H7 (cell line): ENCODE data around the gene USP48. TPM values are rescaled to one million over a fixed set of nuclear protein-coding genes. Genes with fewer than 3 reads are reported as not detected.
"Not testable (repeated sequence)": the region's sequence is repeated elsewhere in the genome, so short reads cannot be mapped to it uniquely, and the experiment has no call there.

Experiments used
- DNase-seq: peaks from one replicate; pipeline ENCODE4 v3.0.0; 2012
- H3K27me3 ChIP-seq: 2 replicates; pipeline ENCODE4 v1.6.0; 2011; ENCODE audit warnings: mild to moderate bottlenecking, low read length; ENCODE audit not compliant: control insufficient read depth, insufficient read depth
- H3K36me3 ChIP-seq: replicated peaks from 2 replicates; pipeline ENCODE4 v1.5.1; 2011; ENCODE audit warnings: low read length; ENCODE audit not compliant: control insufficient read depth, insufficient read depth
- H3K4me3 ChIP-seq: 2 replicates; pipeline ENCODE4 v1.5.1; 2011; ENCODE audit warnings: low read depth, mild to moderate bottlenecking, control low read depth, low read length, moderate library complexity; ENCODE audit not compliant: insufficient read depth
- total RNA-seq: library from RNA; depleted of rRNA; stranded (reverse); fragments of >200 nt; shearing (Covaris generic); gene quantifications from 2 replicates; pipeline ENCODE4 v1.2.3, GENCODE V29; 2014

USP48 gene
- total RNA-seq, 1 experiment from 2014 or later = 37.1 TPM

DNA sequence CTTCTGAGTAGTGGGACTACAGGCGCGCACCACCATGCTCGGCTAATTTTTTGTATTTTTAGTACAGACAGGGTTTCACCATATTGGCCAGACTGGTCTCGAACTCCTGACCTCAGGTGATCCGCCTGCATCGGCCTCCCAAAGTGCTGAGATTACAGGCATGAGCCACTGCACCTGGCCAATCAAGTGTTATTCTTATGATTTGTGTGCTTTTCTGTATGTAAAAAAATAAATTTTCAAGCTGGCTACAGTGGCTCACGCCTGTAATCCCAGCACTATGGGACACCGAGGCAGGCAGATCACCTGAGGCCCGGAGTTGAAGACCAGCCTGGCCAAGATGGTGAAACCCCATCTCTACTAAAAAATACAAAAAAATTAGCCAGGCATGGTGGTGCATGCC, 12.3 kb downstream of the USP48 start:
- DNase-seq, H3K4me3 ChIP-seq, H3K27me3 ChIP-seq, H3K36me3 ChIP-seq: not testable (repeated sequence)

- Histone ChIP-seq H3K4me3 (no peak overlapping the region), H3K36me3 (no peaks in the 10 kb centered on the region; the same call in 1 of the 2 replicates), H3K27me3 (no peaks in the 10 kb centered on the region)
- DNase-seq = no peak
Measured at GRCh38 chr1:21770201-21770600, 12.7 kb downstream of the USP48 start.

DNA sequence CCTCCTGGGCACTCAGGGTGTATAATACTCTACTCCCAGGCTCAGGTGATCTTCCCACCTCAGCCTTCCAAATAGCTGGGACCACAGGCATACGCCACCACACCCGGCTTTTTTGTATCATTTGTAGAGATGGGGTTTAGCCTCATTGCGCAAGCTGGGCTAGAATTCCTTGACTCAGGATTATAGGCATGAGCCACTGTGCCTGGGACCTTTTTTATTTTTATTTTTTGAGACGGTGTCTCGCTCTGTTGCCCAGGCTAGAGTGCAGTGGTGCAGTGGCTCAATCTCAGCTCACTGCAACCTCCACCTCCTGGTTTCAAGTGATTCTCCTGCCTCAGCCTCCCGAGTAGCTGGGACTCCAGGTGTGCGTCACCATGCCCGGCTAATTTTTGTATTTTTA, 15.8 kb downstream of the USP48 start:
- not testable (repeated sequence) for DNase-seq, H3K27me3 ChIP-seq, H3K4me3 ChIP-seq, H3K36me3 ChIP-seq

GRCh38 chr1:21766210-21766609, 16.7 kb downstream of the USP48 start:
- H3K4me3 ChIP-seq = no peak overlapping the region
- no peaks in the 10 kb centered on the region for H3K27me3 ChIP-seq
- no peak for DNase-seq
- no peaks in the 10 kb centered on the region for H3K36me3 ChIP-seq

DNA sequence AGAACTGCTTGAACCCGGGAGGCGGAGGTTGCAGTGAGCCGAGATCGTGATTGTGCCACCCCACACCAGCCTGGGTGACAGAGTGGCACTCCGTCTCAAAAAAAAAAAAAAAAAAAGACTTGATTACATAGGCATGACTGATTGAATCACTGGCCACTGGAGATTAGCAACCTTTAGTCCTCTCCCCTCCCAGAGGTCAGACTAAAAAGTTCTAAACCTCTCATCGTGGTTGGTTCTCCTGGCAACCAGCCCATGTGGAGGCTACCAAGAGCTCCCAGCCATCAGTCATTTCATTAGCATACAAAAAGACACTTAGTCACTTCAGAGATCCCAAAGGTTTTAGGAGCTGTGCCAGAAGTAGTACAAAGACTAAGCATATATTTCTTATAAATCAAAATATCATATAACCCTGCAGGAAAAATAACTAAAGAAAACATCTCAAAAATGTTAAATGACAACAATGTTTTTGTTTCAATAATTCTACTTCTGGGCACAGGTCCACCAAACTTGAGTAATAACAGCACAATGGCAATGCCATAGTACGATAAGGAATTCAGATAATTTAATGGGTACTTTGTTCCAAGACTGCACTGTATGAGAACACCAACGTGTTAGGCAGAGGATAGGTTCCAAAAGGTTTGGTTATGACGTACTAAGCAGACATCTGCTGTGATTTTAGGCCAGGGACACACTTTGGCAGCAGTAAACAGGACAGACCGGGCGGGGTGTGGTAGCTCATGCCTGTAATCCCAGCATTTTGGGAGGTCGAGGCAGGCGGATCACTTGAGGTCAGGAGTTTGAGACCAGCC, 18.1 kb downstream of the USP48 start:
- Histone ChIP-seq H3K36me3 (no peaks in the 10 kb centered on the region), H3K27me3 (no peaks in the 10 kb centered on the region), H3K4me3 (no peak overlapping the region)
- peak; percentile 33 for DNase-seq

GRCh38 chr1:21763694-21764419, 19.1 kb downstream of the USP48 start:
- H3K4me3 ChIP-seq = no peak overlapping the region
- H3K36me3 ChIP-seq = no peaks in the 10 kb centered on the region
- H3K27me3 ChIP-seq = no peaks in the 10 kb centered on the region
- no peak for DNase-seq

DNA sequence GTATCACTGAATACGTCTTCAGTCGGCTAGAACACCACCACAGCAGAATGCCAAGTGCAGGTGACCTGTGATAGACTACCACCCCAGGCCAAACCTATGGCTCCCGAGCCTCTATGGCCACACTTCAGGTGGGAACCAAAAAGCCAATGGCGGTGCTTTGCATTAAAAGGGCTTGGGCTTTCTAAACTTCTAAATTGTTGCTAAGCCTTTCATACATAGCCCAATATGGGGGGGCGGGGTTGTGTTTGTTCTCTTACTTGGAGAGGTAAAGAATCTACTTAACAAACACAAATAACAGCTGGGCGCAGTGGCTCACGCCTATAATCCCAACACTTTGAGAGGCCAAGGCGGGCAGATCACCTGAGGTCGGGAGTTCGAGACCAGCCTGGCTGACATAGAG, 19.7 kb downstream of the USP48 start:
- no peak for DNase-seq
- H3K4me3 ChIP-seq = no peak overlapping the region
- H3K27me3 ChIP-seq = no peaks in the 10 kb centered on the region
- H3K36me3 ChIP-seq = no peaks in the 10 kb centered on the region

DNA sequence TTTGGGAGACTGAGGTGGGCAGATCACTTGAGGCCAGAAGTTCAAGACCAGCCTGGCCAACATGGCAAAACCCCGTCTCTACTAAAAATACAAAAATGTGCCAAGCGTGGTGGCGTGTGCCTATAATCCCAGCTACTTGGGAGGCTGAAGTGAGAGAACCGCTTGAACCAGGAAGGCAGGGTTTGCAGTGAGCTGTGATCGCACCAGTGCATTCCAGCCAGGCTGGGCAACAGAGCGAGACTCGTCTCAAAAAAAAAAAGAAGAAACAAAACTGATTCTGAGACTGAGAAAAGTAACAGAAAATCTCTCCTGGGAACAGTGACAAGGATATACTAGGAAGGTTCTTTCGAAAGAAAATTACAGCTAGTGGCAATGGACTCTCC, 20.9 kb downstream of the USP48 start:
- no peaks in the 10 kb centered on the region for H3K27me3 ChIP-seq
- no peak overlapping the region for H3K4me3 ChIP-seq
- DNase-seq = no peak
- H3K36me3 ChIP-seq = no peaks in the 10 kb centered on the region

- Histone ChIP-seq H3K4me3 (no peak overlapping the region), H3K27me3 (no peaks in the 10 kb centered on the region), H3K36me3 (peaks cover 2% of the 10 kb centered on the region; the same call in 1 of the 2 replicates)
- DNase-seq = no peak
Measured at GRCh38 chr1:21761052-21761451, 21.9 kb downstream of the USP48 start.

DNA sequence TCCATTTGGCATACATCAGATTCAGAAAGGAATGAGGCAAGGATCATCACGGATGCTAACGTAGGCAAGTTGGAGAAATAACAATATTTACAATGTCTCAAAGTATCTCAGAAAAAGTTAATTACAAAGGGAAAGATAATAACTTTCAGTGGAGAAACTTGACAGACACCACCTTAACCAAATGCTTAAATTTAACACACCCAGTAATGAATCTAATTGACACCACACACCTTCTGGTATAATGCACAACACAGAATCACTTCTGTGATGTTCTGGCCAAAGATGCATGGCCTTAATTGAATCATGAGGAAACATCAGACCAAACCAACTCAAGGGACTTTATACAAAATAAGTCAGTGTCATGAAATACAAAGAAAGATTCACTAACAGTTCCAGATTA, 23.1 kb downstream of the USP48 start:
- DNase-seq = no peak
- Histone ChIP-seq H3K36me3 (peaks cover 8% of the 10 kb centered on the region), H3K27me3 (no peaks in the 10 kb centered on the region), H3K4me3 (no peak overlapping the region)

- H3K4me3 ChIP-seq = no peak overlapping the region
Measured at GRCh38 chr1:21759182-21759581, 23.8 kb downstream of the USP48 start.

DNA sequence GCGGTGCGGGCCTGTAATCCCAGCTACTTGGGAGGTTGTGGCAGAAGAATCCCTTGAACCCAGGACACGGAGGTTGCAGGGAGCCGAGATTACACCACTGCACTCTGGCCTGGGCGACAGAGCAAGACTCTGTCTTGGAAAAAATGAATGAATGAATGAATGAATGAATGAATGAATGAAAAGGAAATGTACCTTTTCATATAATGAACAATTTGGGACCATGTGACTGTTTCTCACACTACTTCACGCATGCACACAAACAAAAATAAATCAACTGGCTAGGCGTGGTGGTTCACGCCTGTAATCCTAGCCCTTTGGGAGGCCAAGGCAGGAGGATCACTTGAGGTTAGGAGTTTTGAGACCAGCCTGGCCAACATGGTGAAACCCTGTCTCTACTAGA, 24.3 kb downstream of the USP48 start:
- H3K27me3 ChIP-seq = no peaks in the 10 kb centered on the region
- no peak overlapping the region for H3K4me3 ChIP-seq
- DNase-seq = no peak
- peaks cover 16% of the 10 kb centered on the region for H3K36me3 ChIP-seq

More at GRCh38 chr1:21759182-21759581, 23.8 kb downstream of the USP48 start:
- peaks cover 14% of the 10 kb centered on the region for H3K36me3 ChIP-seq
- no peaks in the 10 kb centered on the region for H3K27me3 ChIP-seq
- no peak for DNase-seq

GRCh38 chr1:21756393-21757089, 26.4 kb downstream of the USP48 start:
- H3K4me3 ChIP-seq = no peak overlapping the region
- no peak for DNase-seq
- H3K36me3 ChIP-seq = peaks cover 17% of the 10 kb centered on the region
- H3K27me3 ChIP-seq = no peaks in the 10 kb centered on the region

GRCh38 chr1:21755067-21755466, 27.9 kb downstream of the USP48 start:
- H3K36me3 ChIP-seq = peaks cover 17% of the 10 kb centered on the region
- no peaks in the 10 kb centered on the region for H3K27me3 ChIP-seq
- H3K4me3 ChIP-seq = no peak overlapping the region
- DNase-seq = no peak

GRCh38 chr1:21754583-21754982, 28.4 kb downstream of the USP48 start:
- H3K27me3 ChIP-seq = no peaks in the 10 kb centered on the region
- H3K36me3 ChIP-seq = peaks cover 17% of the 10 kb centered on the region
- DNase-seq = no peak
- no peak overlapping the region for H3K4me3 ChIP-seq
